Cardiac fibroblast (primary cell): ENCODE results near the gene UBAP1L.
A peak's percentile ranks its signal among the peaks of the same experiment; 100 is the strongest.

Experiments used
- DNase-seq, 2 donors: peaks; one replicate each; pipeline versions ENCODE4 v3.0.0 to v3.0.0-alpha.2; 2010; ENCODE audit warnings: low read depth in 2 of 2
- H3K4me3 ChIP-seq, 2 donors: replicated peaks in 1 of 2; 1 replicate in 1 of 2; 2 replicates in 1 of 2; pipeline ENCODE4 v1.5.1; 2011; ENCODE audit warnings: low read depth in 2 of 2, low read length in 2 of 2, mild to moderate bottlenecking in 2 of 2, moderate library complexity in 1 of 2
- TF ChIP-seq, protein P1 (sequence below): IDR thresholded peaks from one replicate; pipeline ENCODE4 v1.5.1; 2011; ENCODE audit warnings: low read depth, mild to moderate bottlenecking, low read length, inconsistent platforms

UBAP1L gene

DNA sequence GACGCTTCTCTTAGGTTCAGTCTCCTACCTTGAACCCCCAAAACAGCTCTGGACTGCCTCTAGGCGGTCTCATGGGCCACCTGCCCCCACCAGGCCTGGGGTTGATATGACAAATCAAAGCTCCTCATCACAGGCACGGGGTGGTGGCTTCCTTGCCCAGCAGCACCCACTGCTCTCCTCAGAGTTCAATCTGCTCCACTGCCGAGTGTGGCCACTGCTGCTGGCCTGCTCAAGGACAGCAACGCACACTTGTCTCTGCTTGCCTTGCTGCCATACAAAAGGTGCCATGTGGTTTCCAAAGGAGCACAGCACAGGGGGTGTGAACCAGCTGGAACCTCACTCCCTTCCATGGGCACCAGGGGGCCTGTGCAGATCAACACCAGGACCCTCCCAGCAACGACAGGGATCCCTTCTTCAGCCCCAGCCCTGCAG is 28.3 kb downstream of the UBAP1L start:
- DNase-seq, result no peak
- TF ChIP-seq, protein P1, sequence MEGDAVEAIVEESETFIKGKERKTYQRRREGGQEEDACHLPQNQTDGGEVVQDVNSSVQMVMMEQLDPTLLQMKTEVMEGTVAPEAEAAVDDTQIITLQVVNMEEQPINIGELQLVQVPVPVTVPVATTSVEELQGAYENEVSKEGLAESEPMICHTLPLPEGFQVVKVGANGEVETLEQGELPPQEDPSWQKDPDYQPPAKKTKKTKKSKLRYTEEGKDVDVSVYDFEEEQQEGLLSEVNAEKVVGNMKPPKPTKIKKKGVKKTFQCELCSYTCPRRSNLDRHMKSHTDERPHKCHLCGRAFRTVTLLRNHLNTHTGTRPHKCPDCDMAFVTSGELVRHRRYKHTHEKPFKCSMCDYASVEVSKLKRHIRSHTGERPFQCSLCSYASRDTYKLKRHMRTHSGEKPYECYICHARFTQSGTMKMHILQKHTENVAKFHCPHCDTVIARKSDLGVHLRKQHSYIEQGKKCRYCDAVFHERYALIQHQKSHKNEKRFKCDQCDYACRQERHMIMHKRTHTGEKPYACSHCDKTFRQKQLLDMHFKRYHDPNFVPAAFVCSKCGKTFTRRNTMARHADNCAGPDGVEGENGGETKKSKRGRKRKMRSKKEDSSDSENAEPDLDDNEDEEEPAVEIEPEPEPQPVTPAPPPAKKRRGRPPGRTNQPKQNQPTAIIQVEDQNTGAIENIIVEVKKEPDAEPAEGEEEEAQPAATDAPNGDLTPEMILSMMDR, result peak; percentile 25
- no peak overlapping the region for H3K4me3 ChIP-seq

DNA sequence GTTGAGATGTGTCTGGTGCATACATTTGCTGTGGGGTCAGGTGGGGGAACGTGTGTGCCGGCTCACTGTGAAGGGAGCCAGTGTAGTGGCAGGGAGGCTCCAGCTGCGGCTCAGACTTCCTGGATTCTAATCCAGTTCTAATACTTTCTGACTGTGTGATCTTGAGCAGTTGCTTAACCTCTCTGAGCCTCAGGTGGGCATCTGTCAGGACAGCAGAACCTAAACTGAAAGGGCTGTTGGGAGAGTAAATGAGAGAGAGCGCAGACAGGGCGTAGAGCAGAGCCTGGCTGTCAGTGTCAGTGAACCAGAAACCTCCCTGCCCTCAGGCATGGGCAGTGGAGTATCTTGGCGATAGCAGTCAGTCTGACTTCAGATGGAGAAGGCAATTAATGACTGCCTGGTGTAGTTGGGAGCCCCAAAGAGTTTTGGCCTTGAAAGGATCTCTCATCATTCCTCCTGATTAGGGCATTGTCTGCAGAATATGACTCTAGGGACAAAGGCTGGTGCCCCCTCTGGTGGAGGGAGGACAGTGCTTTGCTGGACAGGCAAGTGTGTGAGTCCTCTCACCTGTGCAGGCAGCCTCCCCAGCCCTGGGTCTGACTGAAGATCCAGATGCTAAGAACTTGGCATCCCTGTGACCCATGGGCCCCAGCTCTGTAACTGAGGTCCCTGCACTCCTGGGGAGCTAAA is 28.9 kb downstream of the UBAP1L start:
- TF ChIP-seq, protein P1, result peak; percentile 56
- no peak overlapping the region for H3K4me3 ChIP-seq
- DNase-seq, result peak; percentile 23 to 37

DNA sequence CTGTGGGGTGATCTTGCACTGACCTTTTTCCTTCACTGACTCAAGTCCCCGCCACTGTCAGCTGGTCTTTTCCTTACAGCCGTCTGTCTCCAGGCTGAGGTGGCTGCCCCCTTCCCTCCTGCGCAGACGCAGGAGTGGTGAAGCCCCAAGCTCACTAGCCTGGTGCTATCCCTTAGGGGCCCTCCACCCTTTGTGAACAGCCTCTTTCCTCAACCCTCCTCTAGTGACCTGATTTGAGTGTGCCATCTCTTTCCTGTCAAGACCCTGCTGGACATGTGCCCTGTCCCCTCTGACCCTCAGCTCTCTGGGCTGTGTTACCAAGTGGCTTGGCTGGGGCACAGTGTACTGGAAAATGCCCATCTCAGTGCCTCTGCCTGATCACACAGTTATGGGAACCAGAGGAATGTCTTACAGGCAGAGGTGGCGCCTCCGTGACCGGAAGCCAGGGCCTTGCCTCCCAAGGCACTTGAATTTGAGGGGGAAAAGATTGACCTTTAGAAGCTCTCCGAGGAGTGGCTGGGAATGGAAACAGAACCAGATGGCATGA is 29.7 kb downstream of the UBAP1L start:
- TF ChIP-seq, protein P1, result no peak
- H3K4me3 ChIP-seq, result no peak overlapping the region
- no peak for DNase-seq

DNA sequence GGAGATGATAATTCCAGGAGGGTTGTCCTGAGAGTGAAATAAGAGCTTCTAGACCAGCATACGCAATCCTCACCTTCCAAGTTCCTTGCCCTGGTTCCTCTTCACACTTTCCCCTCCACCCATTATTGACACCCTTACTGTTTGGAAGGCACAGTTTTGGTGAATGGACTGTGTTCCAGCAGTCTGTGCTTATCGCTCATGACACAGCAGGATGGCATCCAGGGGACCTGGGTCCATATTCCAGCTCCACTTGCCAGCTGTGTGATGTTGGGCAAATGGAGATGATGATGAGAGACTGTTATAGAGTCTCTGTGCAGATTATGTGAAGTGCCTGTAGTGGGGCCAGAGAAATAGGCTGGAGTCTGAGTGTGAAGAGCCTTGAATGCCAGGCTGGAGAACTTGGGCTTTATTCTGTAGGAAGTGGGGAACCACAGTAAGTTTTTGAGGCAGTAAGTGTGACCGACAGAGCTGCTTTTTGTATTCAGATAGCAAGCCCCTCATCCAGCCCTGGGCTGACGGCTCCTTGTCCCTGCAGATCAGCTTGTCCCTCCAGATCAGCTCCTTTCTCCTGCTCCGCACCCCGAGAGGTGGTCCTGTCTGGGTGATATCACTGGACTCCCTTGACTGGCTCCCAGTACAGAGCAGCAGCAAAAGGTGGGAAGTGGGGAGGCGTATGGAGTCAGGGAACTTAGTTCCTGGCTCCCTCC is 30.3 kb downstream of the UBAP1L start:
- TF ChIP-seq, protein P1, result no peak
- DNase-seq, result no peak
- no peak overlapping the region for H3K4me3 ChIP-seq

DNA sequence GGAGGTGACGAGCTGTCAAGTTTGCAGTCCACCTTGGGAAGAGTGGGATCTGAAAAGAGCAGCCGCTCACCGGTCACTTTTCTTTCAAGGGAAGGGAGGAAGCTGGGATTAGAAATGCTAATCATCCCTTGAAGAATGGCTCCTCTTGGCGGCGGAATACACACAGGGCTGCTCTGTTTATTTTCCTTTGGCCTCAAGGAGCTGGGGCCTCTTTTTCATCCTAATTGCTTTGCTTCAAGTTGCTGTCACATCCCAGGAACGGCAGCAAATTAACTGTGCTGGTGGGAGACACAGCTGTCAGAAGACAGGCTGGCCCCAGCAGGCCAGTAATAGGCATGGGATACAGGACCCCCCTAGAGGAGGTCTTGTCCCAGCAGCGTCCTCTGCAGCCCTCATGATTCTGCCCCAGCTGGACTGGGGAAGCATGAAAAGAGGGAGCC is 31.7 kb downstream of the UBAP1L start:
- DNase-seq, result peak; percentile 42 to 61
- H3K4me3 ChIP-seq, result no peak overlapping the region
- TF ChIP-seq, protein P1, result peak; percentile 36

DNA sequence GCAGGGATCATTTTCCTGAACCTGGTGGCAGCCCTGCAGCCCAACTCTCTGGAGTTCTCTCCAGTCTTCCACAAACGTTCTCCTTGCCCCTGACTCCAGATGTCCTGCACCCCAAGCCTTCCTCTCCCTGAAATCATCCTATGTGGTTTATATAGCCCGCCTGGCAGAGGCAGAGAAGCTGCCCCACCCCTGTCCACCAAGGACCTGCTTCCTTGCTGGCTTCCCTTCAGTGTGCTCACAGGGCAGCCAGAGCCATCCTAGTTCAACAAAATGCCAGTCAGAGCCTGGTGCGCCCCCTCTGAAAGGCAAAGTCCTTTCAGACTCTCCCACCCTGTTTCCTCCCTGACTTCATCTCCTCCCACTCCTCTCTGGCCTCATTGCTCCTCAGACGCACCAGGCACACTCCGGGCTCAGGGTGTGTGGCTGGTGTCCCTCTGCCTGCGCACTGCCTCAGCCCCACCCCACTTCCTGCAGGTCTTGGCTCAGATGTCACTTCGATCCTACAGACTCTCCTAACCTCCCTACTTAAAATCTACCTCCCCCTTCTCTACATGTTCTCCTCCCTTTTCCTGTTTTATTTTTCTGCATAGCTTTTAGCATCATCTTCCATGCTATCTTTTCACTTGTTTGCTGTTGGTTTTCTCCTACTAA is 32.6 kb downstream of the UBAP1L start:
- TF ChIP-seq, protein P1, result no peak
- H3K4me3 ChIP-seq, result no peak overlapping the region
- DNase-seq, result no peak
